OCI-LY7 (cell line): ENCODE data around the gene SUFU.

Source experiments
- CTCF ChIP-seq: fragments of 200-600 bp; sonication (generic); conservative IDR thresholded peaks from 2 replicates; pipeline ENCODE4 v1.5.1; 2014; ENCODE audit warnings: mild to moderate bottlenecking, antibody characterized with exemption, low read length, moderate library complexity, mixed read lengths
- EZH2phosphoT487 ChIP-seq: fragments of 200-600 bp; sonication (generic); IDR thresholded peaks from 2 replicates; pipeline ENCODE4 v1.6.1; 2018; ENCODE audit warnings: low read depth, borderline replicate concordance, mild to moderate bottlenecking, mixed run types, antibody characterized with exemption, low read length, moderate library complexity, mixed read lengths

DNA sequence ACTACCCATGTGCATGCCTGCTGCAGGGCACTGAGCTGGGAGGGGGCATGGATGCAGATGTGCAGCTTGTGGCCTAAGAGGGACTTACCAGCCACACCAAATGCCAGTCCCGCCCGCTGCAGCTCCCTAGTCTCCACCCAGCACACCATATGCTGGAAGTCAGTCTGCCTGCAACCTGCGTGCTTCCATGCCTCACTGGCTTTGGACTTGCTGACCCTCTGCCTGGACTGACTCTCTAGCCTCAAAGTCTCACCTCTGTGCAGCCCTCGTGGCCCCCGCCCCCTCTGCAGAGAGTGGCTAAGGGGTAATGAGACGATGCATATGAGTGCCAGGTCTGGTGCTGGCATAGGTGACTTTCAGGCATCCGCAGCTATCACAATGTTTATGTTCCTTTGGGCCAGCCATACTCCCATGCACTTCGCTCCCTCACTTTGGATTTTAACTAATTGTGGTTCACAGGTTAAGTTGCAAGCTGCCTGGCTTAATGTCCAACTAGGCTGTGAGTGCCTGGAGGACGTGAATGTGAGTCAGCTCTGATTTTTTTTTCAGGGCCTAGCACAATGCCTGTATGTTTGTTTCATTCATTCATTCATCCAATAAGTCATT, 162.2 kb downstream of the SUFU start:
- no peak for TF ChIP-seq CTCF
- TF ChIP-seq EZH2phosphoT487 = no peak
